HepG2 (cell line): ENCODE results near the gene RAB6A. TPM values are rescaled to one million over a fixed set of nuclear protein-coding genes. Genes with fewer than 3 reads are reported as not detected.
A peak's percentile ranks its signal among the peaks of the same experiment; 100 is the strongest.

Experiments used
- ETS1 ChIP-seq: sonication (generic); formaldehyde crosslinking; IDR thresholded peaks from 2 replicates; pipeline ENCODE4 v1.4.0; 2020; ENCODE audit warnings: missing genetic modification reagents
- FOXK1 ChIP-seq: sonication (generic); formaldehyde crosslinking; IDR thresholded peaks from 2 replicates; pipeline ENCODE4 v1.4.0; 2020; ENCODE audit warnings: low read depth, missing genetic modification reagents, borderline replicate concordance
- HMG20A ChIP-seq: IDR thresholded peaks from 2 replicates; pipeline ENCODE4 v1.6.1; 2016; ENCODE audit warnings: borderline replicate concordance
- HMGXB3 ChIP-seq: sonication (generic); formaldehyde crosslinking; IDR thresholded peaks from 2 replicates; pipeline ENCODE4 v1.4.0; 2020; ENCODE audit warnings: missing genetic modification reagents, borderline replicate concordance
- KAT8 ChIP-seq: IDR thresholded peaks from 2 replicates; pipeline ENCODE4 v1.6.1; 2016; ENCODE audit warnings: missing genetic modification reagents, missing compliant biosample characterization
- MLXIP ChIP-seq: sonication (generic); formaldehyde crosslinking; IDR thresholded peaks from 2 replicates; pipeline ENCODE4 v1.9.0; 2021; ENCODE audit warnings: missing genetic modification reagents, borderline replicate concordance
- MXD1 ChIP-seq: sonication (generic); formaldehyde crosslinking; IDR thresholded peaks from 2 replicates; pipeline ENCODE4 v1.4.0; 2020; ENCODE audit warnings: mild to moderate bottlenecking, missing genetic modification reagents
- PBX3 ChIP-seq: sonication (generic); formaldehyde crosslinking; IDR thresholded peaks from 2 replicates; pipeline ENCODE4 v1.8.1; 2023; ENCODE audit warnings: missing genetic modification reagents, inconsistent platforms, borderline replicate concordance
- PHF21A ChIP-seq: sonication (generic); formaldehyde crosslinking; IDR thresholded peaks from 2 replicates; pipeline ENCODE4 v1.5.0; 2020; ENCODE audit warnings: mild to moderate bottlenecking, missing genetic modification reagents
- SP1 ChIP-seq, 2 experiments: fragments of 450-650 bp in 1 of 2; sonication (generic) in 1 of 2; formaldehyde crosslinking in 1 of 2; IDR thresholded peaks; 2 replicates each; pipeline versions ENCODE4 v1.4.0 to v1.6.1; 2016 to 2020; ENCODE audit warnings: missing genetic modification reagents in 1 of 2
- ZBTB1 ChIP-seq: sonication (generic); formaldehyde crosslinking; IDR thresholded peaks from 2 replicates; pipeline ENCODE4 v1.4.0; 2020; ENCODE audit warnings: missing genetic modification reagents, borderline replicate concordance
- ZMAT5 ChIP-seq: sonication (generic); formaldehyde crosslinking; IDR thresholded peaks from 2 replicates; pipeline ENCODE4 v1.5.0; 2020; ENCODE audit warnings: mild to moderate bottlenecking, low read depth, missing genetic modification reagents, borderline replicate concordance
- ZNF121 ChIP-seq: sonication (generic); formaldehyde crosslinking; IDR thresholded peaks from 2 replicates; pipeline ENCODE4 v1.5.0; 2020; ENCODE audit warnings: mild to moderate bottlenecking, missing genetic modification reagents
- ZNF740 ChIP-seq: sonication (generic); formaldehyde crosslinking; IDR thresholded peaks from 2 replicates; pipeline ENCODE4 v1.4.0; 2020; ENCODE audit warnings: missing genetic modification reagents
- ZNF839 ChIP-seq: sonication (generic); formaldehyde crosslinking; IDR thresholded peaks from 2 replicates; pipeline ENCODE4 v1.4.0; 2020; ENCODE audit warnings: missing genetic modification reagents, mild to moderate bottlenecking, borderline replicate concordance
- polyA plus RNA-seq, 8 experiments: library from polyadenylated mRNA; depleted of rRNA in 3 of 8; stranded (reverse) in 7 of 8; unstranded in 1 of 8; fragments of >200 nt; fragmentation: Illumina TruSeq in 4 of 8; extraction: Trizol in 4 of 8; gene quantifications; 2 replicates each; pipeline versions ENCODE4 v1.2.1 to v1.2.3, GENCODE V29; 2011 to 2016; ENCODE audit warnings: low read depth in 4 of 8, missing spikeins in 1 of 8, mixed read lengths in 1 of 8; ENCODE audit not compliant: insufficient read depth in 1 of 8
- total RNA-seq, 5 experiments: library from RNA; depleted of rRNA; stranded (reverse); fragments of >200 nt; fragmentation: Illumina TruSeq; extraction: Trizol; gene quantifications; 2 replicates each; pipeline ENCODE4 v1.2.3, GENCODE V29; 2016; ENCODE audit warnings: low read depth in 1 of 5

Gene RAB6A
- total and polyA plus RNA-seq, 2 of the 13 experiments (the other 11 are each of a cell fraction or from before 2014, with no cell fraction given): 74.3 to 121 TPM

GRCh38 chr11:73760679-73761402, at the start of gene RAB6A (continued):
- no peak for TF ChIP-seq MLXIP (CRISPR knock-in tag)
- peak; percentile 11; the same call in 1 of the 2 replicates for TF ChIP-seq MXD1 (CRISPR knock-in tag)
- TF ChIP-seq PBX3: no peak
- 0 out of 2 replicates have a peak, but pooled peaks have one; percentile 41 for TF ChIP-seq HMGXB3 (CRISPR knock-in tag)
- TF ChIP-seq SP1 (IDR thresholded peaks at IDR 0.05): no peak
- TF ChIP-seq SP1 (CRISPR knock-in tag; IDR thresholded peaks at IDR 0.05): peak; percentile 75
- TF ChIP-seq ZMAT5 (CRISPR knock-in tag): no peak
- peak; percentile 79 for TF ChIP-seq KAT8
- TF ChIP-seq FOXK1: no peak
- TF ChIP-seq HMG20A (CRISPR knock-in tag): no peak
- TF ChIP-seq ZBTB1 (CRISPR knock-in tag): no peak
- TF ChIP-seq ETS1 (CRISPR knock-in tag): no peak
- TF ChIP-seq ZNF121 (CRISPR knock-in tag): peak; percentile 100
- TF ChIP-seq ZNF740 (CRISPR knock-in tag): no peak
- TF ChIP-seq PHF21A (CRISPR knock-in tag): peak; percentile 73
- no peak for TF ChIP-seq ZNF839 (CRISPR knock-in tag)
